GM12801 (cell line): ENCODE results near the gene PGA3.

Source experiments
- TF ChIP-seq, protein P1 (sequence below): IDR thresholded peaks from one replicate; pipeline ENCODE4 v1.5.1; 2011; ENCODE audit warnings: control low read depth; ENCODE audit not compliant: insufficient read length; ENCODE audit errors: extremely low read depth

Gene PGA3

DNA sequence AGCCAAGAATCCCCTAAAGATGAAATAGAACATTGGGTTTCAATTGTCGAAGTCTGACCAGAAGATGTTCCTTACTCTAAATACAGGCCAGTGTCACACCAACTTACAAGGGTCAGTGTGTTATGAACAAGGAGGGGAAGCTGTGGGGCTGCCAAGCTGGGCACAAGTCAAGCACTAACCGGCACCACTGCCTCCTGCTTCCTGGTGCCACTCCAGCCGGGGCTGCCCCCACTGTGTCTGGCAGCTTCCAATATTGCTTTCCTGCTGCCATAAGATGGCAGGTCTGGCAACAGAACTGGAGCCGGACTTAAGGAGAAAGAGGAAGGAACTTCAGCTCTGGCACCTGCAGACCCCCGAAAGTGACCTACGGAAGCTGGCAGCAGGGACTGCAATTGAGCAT, 28.4 kb upstream of the PGA3 start:
- TF ChIP-seq, protein P1, sequence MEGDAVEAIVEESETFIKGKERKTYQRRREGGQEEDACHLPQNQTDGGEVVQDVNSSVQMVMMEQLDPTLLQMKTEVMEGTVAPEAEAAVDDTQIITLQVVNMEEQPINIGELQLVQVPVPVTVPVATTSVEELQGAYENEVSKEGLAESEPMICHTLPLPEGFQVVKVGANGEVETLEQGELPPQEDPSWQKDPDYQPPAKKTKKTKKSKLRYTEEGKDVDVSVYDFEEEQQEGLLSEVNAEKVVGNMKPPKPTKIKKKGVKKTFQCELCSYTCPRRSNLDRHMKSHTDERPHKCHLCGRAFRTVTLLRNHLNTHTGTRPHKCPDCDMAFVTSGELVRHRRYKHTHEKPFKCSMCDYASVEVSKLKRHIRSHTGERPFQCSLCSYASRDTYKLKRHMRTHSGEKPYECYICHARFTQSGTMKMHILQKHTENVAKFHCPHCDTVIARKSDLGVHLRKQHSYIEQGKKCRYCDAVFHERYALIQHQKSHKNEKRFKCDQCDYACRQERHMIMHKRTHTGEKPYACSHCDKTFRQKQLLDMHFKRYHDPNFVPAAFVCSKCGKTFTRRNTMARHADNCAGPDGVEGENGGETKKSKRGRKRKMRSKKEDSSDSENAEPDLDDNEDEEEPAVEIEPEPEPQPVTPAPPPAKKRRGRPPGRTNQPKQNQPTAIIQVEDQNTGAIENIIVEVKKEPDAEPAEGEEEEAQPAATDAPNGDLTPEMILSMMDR, result no peak

DNA sequence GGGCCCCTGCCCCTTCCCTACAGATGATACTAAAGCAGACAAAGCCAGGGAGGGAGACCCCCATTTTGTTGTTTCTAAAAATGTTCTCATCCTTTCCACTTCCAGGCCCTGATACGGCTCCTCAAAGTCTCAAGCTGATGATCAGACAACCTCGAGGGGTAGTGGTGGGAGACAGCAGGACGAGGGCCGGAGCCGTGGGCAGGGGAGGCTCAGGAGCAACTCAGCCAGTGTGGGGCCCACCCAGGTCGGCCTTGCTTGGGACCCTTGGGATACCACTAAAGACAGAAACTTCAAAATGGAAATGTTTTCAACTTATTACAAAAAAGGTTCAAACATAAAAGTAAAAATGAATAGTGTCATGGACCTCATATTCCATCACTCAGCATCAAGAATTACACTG, 26.9 kb upstream of the PGA3 start:
- TF ChIP-seq, protein P1, result no peak

DNA sequence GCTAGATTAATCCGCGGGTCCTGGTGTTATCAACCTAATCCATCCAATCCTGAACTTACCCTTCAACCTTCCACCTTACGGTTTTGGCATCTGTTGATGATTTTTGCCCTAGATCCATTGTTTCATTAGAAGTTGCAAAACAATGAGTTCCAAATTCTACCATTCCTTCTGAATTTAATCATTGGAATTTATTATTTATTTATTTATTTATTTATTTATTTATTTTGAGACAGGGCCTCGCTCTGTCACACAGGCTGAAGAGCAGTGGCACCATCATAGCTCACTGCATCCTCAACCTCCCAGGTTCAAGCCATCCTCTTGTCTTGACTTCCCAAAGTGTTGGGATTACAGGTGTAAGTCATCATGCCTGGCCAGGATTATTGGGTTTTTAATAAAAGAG, 21.8 kb upstream of the PGA3 start:
- TF ChIP-seq, protein P1, result no peak

DNA sequence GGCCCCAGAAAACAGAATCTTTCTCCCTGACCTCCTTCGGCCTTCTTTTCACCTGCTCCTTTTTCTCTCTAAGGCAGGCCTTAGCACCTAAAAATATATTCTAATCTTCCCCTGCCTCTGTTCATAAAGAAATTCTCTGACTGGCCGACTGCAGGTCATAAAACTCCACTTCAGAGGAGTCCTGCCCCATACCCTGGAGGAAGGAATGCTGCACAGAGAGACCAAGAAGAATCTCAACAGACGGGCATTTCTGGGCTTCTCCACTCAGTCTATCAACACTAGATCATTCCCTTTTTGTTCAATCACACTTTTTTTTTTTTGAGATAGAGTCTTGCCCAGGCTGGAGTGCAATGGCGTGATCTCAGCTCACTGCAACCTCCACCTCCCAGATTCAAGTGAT, 19.7 kb upstream of the PGA3 start:
- TF ChIP-seq, protein P1, result no peak

DNA sequence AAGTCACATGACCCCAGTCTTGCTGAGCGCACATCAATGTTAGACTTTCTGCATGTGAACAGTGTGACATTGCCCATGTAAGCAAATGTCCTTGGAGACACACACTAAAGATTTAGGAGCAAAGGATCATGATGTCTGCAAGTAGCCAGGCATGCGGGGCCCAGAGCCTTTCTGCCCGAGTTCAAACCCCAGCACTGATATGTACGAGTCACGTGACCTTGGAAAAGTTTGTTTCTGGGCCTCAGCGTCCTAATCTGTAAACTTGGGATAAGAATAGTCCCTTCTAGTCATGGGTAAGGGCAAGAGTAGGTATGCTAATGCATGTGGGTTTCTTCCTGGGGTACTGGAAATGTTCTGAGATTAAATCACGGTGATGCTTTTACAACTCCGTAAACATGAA, 16.8 kb upstream of the PGA3 start:
- TF ChIP-seq, protein P1, result no peak

DNA sequence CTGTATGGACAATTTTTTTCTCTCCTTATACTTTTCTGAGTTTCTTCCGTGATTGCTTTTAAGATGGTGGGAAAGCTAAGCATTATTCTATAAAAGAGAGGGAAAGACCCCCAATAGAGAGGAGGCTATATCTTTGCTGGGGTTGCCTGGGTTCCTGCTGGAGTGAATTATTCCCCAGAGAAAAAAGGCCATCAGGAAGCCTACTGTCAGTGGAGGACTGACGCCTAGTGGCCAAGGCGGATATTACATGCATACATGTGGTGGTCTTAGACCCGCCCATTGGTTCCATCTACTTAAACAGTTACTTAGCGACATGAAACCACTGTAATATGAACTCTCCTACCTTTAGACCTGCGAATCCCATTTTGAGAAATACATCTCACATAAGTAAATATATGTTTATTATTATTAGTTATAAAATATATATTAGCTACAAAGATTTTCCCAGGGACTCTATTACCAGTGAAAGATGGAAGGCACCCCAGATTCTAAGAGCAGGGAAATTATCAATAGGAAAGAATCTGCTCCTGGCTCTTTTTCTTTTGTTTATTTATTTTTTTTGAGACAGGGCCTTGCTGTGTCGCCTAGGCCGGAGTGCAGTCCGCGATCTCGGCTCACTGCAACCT, 15.7 kb upstream of the PGA3 start:
- TF ChIP-seq, protein P1, result peak; percentile 83

DNA sequence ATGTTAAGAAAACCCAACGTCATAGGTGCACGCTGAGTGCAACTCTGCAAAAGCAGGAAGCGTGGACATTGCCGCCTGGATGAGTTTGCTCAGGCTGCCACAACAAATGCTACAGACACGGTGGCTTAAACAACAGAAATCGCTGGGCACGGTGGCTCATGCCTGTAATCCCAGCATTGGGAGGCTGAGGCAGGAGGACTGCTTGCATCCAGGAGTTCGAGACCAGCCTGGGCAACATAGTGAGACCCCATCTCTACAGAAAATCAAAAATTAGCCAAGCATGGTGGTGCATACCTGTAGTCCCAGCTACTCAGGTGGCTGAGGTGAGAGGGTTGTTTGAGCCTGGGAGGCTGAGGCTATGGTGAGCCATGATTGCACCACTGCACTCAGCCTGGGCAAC, 13.4 kb upstream of the PGA3 start:
- TF ChIP-seq, protein P1, result no peak
